ENCODE data around the gene CCDC81.
"Not testable (repeated sequence)": the region's sequence is repeated elsewhere in the genome, so short reads cannot be mapped to it uniquely, and the experiment has no call there.

CCDC81 gene
- 0.24 to 2.0 (median 1.1) reads per million in 4 donors for total RNA-seq

GRCh38 chr11:86374586-86374985 lies at the start of gene CCDC81:
Gene CCDC81, plus strand, starts transcription at chr11:86374887. Its CDS starts 277 bp downstream, at chr11:86375164.
- no peak for DNase-seq

GRCh38 chr11:86335131-86335767 lies 39.4 kb upstream of the CCDC81 start:
- DNase-seq: no peak

GRCh38 chr11:86337227-86337626 lies 37.5 kb upstream of the CCDC81 start:
- DNase-seq: no peak

- no peak for DNase-seq
These were observed 33.3 kb upstream of the CCDC81 start for GRCh38 chr11:86341382-86341781.

- DNase-seq: no peak
These were observed 28.2 kb upstream of the CCDC81 start for GRCh38 chr11:86346513-86346912.

GRCh38 chr11:86355256-86355655 lies 19.4 kb upstream of the CCDC81 start:
- DNase-seq: no peak

- DNase-seq: not testable (repeated sequence)
These were observed 17.3 kb upstream of the CCDC81 start for GRCh38 chr11:86357412-86357811.

GRCh38 chr11:86358720-86359119 lies 16.0 kb upstream of the CCDC81 start:
- DNase-seq: no peak

- DNase-seq: no peak
These were observed 13.8 kb upstream of the CCDC81 start for GRCh38 chr11:86360775-86361395.

GRCh38 chr11:86363424-86363823 lies 11.3 kb upstream of the CCDC81 start:
- no peak for DNase-seq

GRCh38 chr11:86365546-86365945 lies 9.1 kb upstream of the CCDC81 start:
- no peak for DNase-seq

GRCh38 chr11:86369668-86370067 lies 5.0 kb upstream of the CCDC81 start:
- no peak for DNase-seq

- no peak for DNase-seq
These were observed 4.5 kb upstream of the CCDC81 start for GRCh38 chr11:86370171-86370570.

GRCh38 chr11:86370922-86371594 lies 3.6 kb upstream of the CCDC81 start:
- DNase-seq: no peak

GRCh38 chr11:86372041-86372440 lies 2.6 kb upstream of the CCDC81 start:
- no peak for DNase-seq

GRCh38 chr11:86372586-86372985 lies 2.1 kb upstream of the CCDC81 start:
- DNase-seq: no peak

GRCh38 chr11:86374069-86374468 lies 618 bp upstream of the CCDC81 start:
- DNase-seq: no peak

GRCh38 chr11:86377972-86378371 lies 3.3 kb downstream of the CCDC81 start:
- DNase-seq: no peak

GRCh38 chr11:86380295-86381059 lies 5.8 kb downstream of the CCDC81 start:
- no peak for DNase-seq

GRCh38 chr11:86383041-86383955 lies 8.6 kb downstream of the CCDC81 start:
- DNase-seq: no peak

- no peak for DNase-seq
These were observed 11.6 kb downstream of the CCDC81 start for GRCh38 chr11:86386283-86386682.

GRCh38 chr11:86386746-86387145 lies 12.1 kb downstream of the CCDC81 start:
- DNase-seq: no peak
